ENCODE data around the gene ADAM22.

ADAM22 gene

DNA sequence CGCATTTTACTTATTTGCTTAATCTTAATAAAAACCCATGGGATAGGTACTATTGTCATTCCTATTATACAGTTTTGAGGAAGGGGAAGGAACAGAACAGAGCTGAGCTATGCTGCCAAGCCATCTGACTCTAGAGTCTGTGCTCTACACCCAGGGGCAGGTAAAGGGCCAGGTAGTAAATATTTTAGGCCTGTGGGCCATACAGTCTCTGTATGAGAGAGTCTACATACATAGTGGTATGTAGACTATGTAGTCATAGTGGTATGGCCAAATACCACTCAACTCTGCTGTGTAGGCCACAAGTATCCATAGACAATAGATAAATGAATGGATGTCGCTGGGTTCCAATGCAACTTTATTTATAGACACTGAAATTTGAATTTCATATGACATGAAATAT lies 289.2 kb downstream of the ADAM22 start:
- no peak for DNase-seq

DNA sequence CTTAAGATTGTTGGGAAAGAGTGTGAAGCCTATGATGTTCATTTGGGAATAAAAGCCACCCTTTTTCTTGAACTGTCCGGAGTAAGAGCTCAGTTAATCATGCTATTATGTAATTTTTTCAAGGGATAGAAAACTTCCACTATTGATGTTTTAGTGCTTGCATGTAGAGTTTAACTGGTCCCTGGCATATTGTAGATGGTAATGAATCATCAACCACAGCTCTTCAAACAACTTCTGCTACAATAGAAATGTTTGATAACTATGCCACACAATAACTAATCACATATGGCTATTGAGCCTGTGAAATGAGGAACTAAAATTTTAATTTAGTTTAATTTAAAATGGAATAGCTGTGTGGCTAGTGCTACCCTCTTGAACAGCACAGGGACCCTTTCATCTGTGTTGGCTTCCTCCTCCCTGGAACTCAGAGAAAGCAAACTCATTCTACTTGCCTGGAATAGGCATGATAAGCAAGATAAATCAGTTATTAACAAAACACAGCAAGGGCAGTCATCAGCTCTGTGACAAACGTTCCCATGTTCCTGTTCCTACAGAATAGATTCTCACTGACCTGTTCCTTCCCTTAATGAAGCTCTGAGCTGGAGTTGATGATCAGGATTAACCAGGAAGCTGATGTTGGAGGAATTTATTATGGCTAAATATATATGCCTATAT lies 290.7 kb downstream of the ADAM22 start:
- DNase-seq, result no peak

DNA sequence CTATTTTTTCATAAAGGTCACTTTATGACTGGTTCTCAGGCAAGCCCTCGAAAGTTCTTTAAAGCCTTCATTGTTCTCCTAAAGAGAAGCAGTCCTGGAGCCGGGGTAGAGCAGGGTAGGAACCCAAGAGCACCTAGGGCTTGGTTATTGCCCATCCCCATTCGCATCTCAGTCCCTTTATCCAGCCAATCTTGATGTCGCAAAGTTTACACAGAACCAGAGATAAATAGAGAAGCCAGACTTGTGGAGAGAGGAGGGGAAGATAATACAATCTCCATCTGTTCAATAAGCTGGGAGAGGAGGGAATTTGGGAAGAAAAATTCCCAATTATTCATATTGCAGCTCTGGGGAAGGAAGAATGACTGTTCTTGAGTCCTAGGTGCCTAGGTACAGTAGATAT lies 292.1 kb downstream of the ADAM22 start:
- no peak for DNase-seq

DNA sequence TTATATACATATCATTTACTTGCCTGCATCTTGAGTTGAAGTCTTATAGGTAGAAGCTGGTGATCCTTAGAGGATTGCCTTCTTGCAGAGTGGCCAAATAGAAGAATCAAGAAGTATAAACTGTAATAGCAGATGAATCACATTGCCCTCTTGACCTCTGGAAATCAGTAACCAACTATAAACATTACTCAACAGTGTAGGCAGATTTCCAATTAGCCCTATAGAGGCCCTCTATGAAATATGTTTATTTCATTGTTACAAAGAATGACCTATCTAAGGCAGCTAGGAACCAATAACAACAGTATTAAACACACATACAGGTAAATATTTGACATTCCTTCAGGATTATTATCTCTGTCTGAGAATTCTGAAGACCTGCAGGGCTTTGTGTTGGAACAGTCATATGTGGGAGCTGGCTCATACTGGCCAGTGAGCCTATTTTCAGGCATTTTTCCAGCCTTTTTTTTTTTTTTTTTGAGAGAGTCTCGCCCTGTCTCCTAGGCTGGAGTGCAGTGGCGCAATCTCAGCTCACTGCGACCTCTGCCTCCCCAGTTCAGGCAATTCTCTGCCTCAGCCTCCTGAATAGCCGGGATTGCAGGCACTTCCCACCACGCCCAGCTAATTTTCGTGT lies 292.9 kb downstream of the ADAM22 start:
- no peak for DNase-seq

DNA sequence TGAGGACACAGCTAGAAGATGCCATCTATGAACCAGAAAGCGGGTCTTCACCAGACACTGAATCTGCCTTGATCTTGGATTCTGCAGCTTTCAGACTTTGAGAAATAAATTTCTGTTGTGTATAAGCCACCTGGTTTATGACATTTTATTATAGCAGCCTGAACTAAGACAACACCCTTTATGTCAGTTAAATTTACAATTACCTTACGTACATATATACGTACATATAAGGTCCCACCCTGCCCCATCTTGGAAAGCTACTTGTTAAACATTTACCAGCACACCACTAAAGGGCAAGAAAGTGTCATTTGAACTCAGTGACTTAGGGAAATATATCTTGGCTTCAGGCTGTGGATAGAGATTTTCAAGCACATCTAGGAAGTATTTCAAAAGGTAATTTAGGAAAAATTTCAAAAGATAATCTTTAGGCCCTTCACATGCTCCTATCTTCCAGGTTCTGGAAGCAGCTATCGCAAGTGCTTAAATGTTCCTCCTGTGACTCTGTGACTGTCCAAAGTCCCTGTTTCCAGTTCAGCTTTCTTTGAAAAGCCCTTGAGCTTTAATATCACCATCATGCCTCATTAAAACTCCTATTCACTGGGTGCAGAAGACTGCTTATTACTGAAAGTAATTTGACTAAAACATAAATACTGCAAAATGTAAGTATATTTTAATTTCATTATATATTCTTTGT lies 295.4 kb downstream of the ADAM22 start:
- no peak for DNase-seq

DNA sequence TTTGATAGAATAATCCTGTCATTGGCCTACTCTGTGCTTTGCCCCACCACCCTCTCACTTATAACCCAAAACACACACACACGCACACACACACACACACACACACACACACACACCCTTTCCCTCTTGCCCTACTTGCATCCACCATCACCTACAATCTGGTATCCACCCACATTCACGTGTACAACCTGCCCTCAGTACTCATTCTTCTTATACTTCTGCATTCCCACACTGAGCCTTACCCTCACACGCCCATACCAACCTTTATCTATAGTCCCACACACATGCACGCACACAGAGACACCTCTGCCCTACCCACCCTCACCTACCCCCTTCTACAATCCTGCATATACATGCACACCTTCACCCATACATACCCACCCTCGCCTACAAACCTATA lies 296.6 kb downstream of the ADAM22 start:
- no peak for DNase-seq

DNA sequence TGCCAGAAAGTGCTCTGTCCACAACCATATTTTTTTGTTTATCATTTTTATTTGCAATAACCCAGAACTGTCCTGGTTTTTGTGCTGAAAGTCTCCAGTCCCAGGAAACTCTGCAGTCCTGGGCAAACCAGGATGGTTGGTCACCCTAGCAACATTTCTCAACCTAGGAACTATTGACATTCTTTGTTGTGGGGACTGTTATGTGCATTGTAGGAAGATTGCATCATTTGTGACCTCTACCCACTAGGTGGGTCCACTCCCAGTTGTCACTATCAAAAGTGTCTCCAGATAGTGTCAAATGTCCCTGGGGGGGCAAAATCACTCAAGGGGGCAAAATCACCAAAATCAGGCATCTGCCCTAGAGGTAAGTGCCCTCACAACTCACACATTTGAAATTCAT lies 299.8 kb downstream of the ADAM22 start:
- DNase-seq, result no peak

DNA sequence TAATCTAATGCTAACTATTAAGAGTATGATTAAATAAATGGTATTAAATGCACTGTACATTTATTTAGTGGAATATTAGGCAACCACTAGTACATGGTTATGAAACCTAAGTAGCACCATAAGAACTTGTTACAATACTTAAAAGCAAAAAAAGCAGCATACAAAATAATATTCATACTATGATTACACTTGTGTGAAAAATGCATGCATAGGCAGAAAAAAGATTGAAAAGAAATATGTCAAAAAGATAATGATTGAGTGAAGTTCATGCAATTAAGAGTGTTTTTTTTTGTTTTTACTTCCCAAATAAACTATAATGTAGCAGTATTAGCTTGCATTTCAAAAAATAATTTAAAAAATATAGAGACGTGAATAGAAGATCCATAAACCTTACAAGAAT lies 305.8 kb downstream of the ADAM22 start:
- no peak for DNase-seq

DNA sequence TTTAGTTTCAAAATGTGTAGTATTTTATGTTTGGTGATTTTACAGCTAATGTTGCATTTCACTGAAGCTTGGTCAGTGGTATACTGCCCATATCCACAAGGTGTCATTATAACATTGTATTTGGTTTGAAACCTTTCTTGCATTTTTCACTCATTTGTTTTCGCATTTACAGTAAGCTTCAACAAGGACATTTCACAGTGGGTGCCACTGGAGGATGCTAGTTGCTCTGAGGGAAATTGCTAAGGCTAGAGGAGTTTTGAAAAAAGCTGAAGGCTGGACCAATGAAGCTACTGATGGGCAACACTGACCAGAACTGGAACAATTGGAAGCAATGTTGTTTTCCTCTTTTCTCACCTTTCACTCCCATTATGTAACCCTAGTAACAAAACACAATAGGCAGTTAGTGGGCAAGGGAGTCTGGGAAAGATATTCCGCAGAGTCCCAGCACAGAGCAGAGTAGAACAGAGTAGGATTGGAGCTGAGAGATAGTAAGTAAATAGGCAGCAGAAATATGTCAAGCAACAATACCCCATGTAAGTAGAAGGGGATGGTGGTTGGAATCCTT lies 309.4 kb downstream of the ADAM22 start:
- DNase-seq, result no peak

DNA sequence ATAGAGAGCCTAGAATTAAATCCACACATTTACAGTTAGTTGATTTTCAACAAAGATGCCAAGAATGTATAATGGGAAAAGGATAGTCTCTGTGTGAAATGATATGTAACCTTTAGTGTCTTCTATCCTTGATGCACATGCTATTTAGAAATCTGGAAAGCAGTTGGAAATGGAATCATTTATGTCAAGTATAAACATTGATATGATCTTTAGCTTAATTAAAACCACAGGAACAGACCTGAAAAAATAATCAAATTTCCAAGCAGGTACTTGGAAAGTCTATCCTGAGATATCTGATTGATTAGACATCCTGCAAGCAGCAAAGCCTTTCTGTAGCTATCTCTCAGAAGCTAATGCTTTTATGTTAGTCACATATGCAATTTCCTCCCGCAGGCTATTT lies 310.2 kb downstream of the ADAM22 start:
- no peak for DNase-seq

Measured in stimulated activated CD8-positive, alpha-beta memory T cell treated with anti-CD3 and anti-CD28 coated beads, Interleukin-4, amount 100 ng/mL, for 48 hours (primary cell).